B cell (primary cell): ENCODE data around the gene VASH1. TPM values are rescaled to one million over a fixed set of nuclear protein-coding genes. Genes with fewer than 3 reads are reported as not detected.

Experiments
- ATAC-seq: fragments of 200-7000 bp; cut with Tn5 transposase; one replicate; pipeline ENCODE4 v1.10.0; 2021; ENCODE audit warnings: low read depth, mild to moderate bottlenecking, moderate number of reproducible peaks, moderate library complexity
- CTCF ChIA-PET: fragments of 350-600 bp; sonication (Branson Sonifier 250); formaldehyde crosslinking; loops from one replicate; lab custom pipeline; 2021; ENCODE audit warnings: antibody characterized with exemption, inconsistent platforms; lab: Charles Lee
- POLR2A ChIA-PET: fragments of 350-600 bp; sonication (Branson Sonifier 250); formaldehyde crosslinking; loops from one replicate; lab custom pipeline; 2021; ENCODE audit warnings: antibody characterized with exemption; lab: Charles Lee
- DNase-seq: peaks from one replicate; pipeline ENCODE4 v3.0.0; 2013
- H2AFZ ChIP-seq: 2 replicates; pipeline ENCODE4 v1.6.1; 2012; ENCODE audit warnings: mild to moderate bottlenecking, low read depth, low read length; ENCODE audit not compliant: insufficient read depth, poor library complexity, severe bottlenecking
- H3K27ac ChIP-seq, 2 donors: 1 replicate in 1 of 2; 2 replicates in 1 of 2; pipeline ENCODE4 v1.5.1; 2012 to 2013; ENCODE audit warnings: low read length in 2 of 2, mild to moderate bottlenecking in 2 of 2, moderate library complexity in 1 of 2
- H3K27me3 ChIP-seq, 4 experiments: fragments of 200-600 bp in 1 of 4; sonication (generic) in 1 of 4; replicated peaks in 1 of 4; 1 replicate in 2 of 4; 2 replicates in 2 of 4; pipeline versions ENCODE4 v1.6.1 to v1.7.0; 2013 to 2016; ENCODE audit warnings: low read length in 3 of 4, mild to moderate bottlenecking in 2 of 4, mixed read lengths in 1 of 4, moderate library complexity in 1 of 4; ENCODE audit not compliant: insufficient read depth in 4 of 4, control insufficient read depth in 3 of 4; ENCODE audit errors: control extremely low read depth in 1 of 4
- H3K36me3 ChIP-seq, 2 experiments: replicated peaks in 1 of 2; 1 replicate in 1 of 2; 2 replicates in 1 of 2; pipeline versions ENCODE4 v1.6.1 to v1.7.1; 2013; ENCODE audit warnings: low read length in 1 of 2; ENCODE audit not compliant: insufficient read depth in 2 of 2, control insufficient read depth in 1 of 2; ENCODE audit errors: control extremely low read depth in 1 of 2, extremely low read depth in 1 of 2
- H3K4me1 ChIP-seq, 2 donors: fragments of 200-600 bp in 1 of 2; sonication (generic) in 1 of 2; 1 replicate in 1 of 2; 2 replicates in 1 of 2; pipeline versions ENCODE4 v1.5.1 to v1.6.1; 2013 to 2017; ENCODE audit warnings: low read length in 2 of 2; ENCODE audit not compliant: control insufficient read depth in 2 of 2, insufficient read depth in 2 of 2
- H3K4me2 ChIP-seq: replicated peaks from 2 replicates; pipeline ENCODE3; 2012; ENCODE audit warnings: mild to moderate bottlenecking, low read depth, low read length; ENCODE audit not compliant: poor library complexity, severe bottlenecking
- H3K4me3 ChIP-seq, 5 experiments: fragments of 200-600 bp in 1 of 5; sonication (generic) in 1 of 5; 1 replicate in 3 of 5; 2 replicates in 2 of 5; pipeline versions ENCODE4 v1.5.1 to v1.7.0; 2011 to 2016; ENCODE audit warnings: low read length in 4 of 5, mild to moderate bottlenecking in 4 of 5, low read depth in 2 of 5, control low read depth in 1 of 5, moderate library complexity in 1 of 5; ENCODE audit not compliant: insufficient read depth in 1 of 5; ENCODE audit errors: control extremely low read depth in 1 of 5, extremely low read depth in 1 of 5
- H3K79me2 ChIP-seq: fragments of 200-600 bp; sonication (generic); one replicate; pipeline ENCODE4 v1.6.0; 2016; ENCODE audit warnings: low read length; ENCODE audit not compliant: control insufficient read depth, insufficient read depth
- H3K9ac ChIP-seq: fragments of 200-600 bp; sonication (generic); 2 replicates; pipeline ENCODE4 v1.6.1; 2017; ENCODE audit warnings: mild to moderate bottlenecking, low read length, moderate library complexity
- H3K9me3 ChIP-seq, 3 donors: one replicate each; pipeline versions ENCODE4 v1.6.1 to v1.7.1; 2013; ENCODE audit warnings: low read length in 2 of 3; ENCODE audit not compliant: control insufficient read depth in 2 of 3, insufficient read depth in 1 of 3; ENCODE audit errors: control extremely low read depth in 1 of 3
- H4K20me1 ChIP-seq: 2 replicates; pipeline ENCODE4 v1.6.0; 2012; ENCODE audit warnings: mild to moderate bottlenecking, low read length; ENCODE audit not compliant: insufficient read depth, control insufficient read depth, poor library complexity, severe bottlenecking
- H3K27ac Mint-ChIP-seq: one replicate; pipeline ENCODE4 v1.8.0; 2021; ENCODE audit warnings: mixed read lengths
- H3K27me3 Mint-ChIP-seq: one replicate; pipeline ENCODE4 v1.8.0; 2021; ENCODE audit warnings: mixed read lengths
- H3K4me1 Mint-ChIP-seq: one replicate; pipeline ENCODE4 v1.8.0; 2021; ENCODE audit warnings: mixed read lengths
- H3K4me3 Mint-ChIP-seq: one replicate; pipeline ENCODE4 v1.8.0; 2021; ENCODE audit warnings: mixed read lengths
- H3K9me3 Mint-ChIP-seq: one replicate; pipeline ENCODE4 v1.8.0; 2022; ENCODE audit warnings: mixed read lengths; ENCODE audit not compliant: insufficient read depth
- EZH2 ChIP-seq: IDR thresholded peaks from 2 replicates; pipeline ENCODE4 v1.6.1; 2012; ENCODE audit warnings: borderline replicate concordance, low read depth, mild to moderate bottlenecking, moderate library complexity, low read length; ENCODE audit not compliant: insufficient read depth, poor library complexity, severe bottlenecking
- WGBS: methylation state at CpG from one replicate; pipeline ENCODE4 v1.1.5; 2013; ENCODE audit warnings: missing lambda C conversion rate; ENCODE audit not compliant: insufficient coverage; 5-methylcytosine and 5-hydroxymethylcytosine counted together
- intact Hi-C: fragments of 100-400 bp; cut with micrococcal nuclease; formaldehyde crosslinking; loops from one replicate; pipeline ENCODE4 v1.10.0; 2022
- polyA plus RNA-seq: library from polyadenylated mRNA; depleted of rRNA; stranded (reverse); fragments of >200 nt; gene quantifications from 2 replicates; pipeline ENCODE4 v1.2.3, GENCODE V29; 2012
- total RNA-seq, 2 donors: library from RNA; stranded (reverse); fragments of 120-200 nt in 1 of 2; gene quantifications; 1 replicate in 1 of 2; 2 replicates in 1 of 2; pipeline versions ENCODE4 v1.2.3 to v1.2.4, GENCODE V29; 2013 to 2022
- TF ChIP-seq, protein P1 (sequence below): fragments of 200-600 bp; IDR thresholded peaks from one replicate; pipeline ENCODE4 v1.8.0; 2022; ENCODE audit warnings: antibody characterized with exemption, mild to moderate bottlenecking

Gene VASH1
- total and polyA plus RNA-seq, 2 donors (not counting 1 experiment from before 2014, with no cell fraction given): 0.60 to 2.7 TPM

DNA sequence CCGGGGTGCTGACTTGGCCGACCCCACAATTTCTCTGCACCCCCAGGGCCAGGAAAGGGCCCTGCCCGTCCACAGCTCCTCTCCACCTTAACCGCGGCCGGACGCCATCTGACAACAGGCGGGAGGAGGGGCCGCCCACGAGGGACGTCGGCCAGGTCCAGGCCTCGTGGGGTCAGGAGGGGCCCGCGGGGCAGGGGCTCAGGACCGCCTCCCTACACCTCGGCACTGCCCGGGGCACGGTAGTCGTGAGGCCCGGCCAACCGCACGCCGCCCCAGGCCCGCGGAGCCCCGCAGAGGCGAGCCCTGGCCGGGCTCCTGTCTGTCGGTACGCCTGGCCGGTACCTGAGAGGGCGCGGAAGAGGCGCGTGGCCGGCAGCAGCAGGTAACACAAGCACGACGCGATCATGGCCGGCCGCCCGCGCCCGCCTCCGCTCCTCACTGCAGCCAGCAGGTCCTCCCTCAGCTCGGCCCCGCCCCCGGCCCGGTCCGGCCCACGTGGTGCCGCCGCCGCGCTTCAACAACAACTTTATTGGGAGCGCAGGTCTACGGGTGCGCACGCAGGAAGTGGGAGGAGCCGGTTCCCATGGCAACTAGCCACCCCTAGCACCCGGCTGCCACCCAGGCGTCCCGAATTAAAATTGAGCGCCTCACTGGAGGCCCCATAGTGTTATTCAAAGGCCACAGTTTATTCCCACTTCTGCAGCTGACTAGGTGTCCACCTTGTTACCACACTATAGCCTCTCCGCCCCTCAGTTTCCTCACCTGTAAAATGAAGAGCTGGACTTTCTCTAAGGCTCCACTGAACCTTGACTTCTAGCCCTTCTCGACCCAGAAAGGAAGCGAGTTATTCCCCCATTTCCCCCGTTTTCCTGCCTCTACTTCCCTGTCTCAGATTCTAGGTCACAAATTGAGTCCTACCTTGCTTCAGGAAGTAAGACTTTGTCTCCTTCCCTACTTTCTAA, 51.4 kb downstream of the VASH1 start, which contains the start of gene ANGEL1:
ANGEL1 (minus strand) TSS at position 461 of the 962 bp plus-strand sequence; CDS start at position 406, 55 bp downstream.
- H3K27me3 Mint-ChIP-seq: no peaks in the 10 kb centered on the region
- no peaks in the 10 kb centered on the region for H3K9me3 Mint-ChIP-seq
- ATAC-seq: peak; percentile 95

More for the DNA sequence above, 51.4 kb downstream of the VASH1 start, which contains the start of gene ANGEL1:
- peak within 1 kb of the TSS; percentile 31 to 79 (median 72) for H3K4me3 ChIP-seq
- ChIA-PET POLR2A (interaction anchor here (0.7 to 1.6 kb wide), 3 partner anchors 9 to 134 kb away, joined by 3 read pairs; no protein-coding TSS in a partner anchor), CTCF (interaction anchor here (0.6 to 3.4 kb wide), 6 partner anchors 28 to 762 kb away, joined by 3 to 26 read pairs (median 4); no protein-coding TSS in a partner anchor)
- no peak for TF ChIP-seq EZH2
- TF ChIP-seq, protein P1, sequence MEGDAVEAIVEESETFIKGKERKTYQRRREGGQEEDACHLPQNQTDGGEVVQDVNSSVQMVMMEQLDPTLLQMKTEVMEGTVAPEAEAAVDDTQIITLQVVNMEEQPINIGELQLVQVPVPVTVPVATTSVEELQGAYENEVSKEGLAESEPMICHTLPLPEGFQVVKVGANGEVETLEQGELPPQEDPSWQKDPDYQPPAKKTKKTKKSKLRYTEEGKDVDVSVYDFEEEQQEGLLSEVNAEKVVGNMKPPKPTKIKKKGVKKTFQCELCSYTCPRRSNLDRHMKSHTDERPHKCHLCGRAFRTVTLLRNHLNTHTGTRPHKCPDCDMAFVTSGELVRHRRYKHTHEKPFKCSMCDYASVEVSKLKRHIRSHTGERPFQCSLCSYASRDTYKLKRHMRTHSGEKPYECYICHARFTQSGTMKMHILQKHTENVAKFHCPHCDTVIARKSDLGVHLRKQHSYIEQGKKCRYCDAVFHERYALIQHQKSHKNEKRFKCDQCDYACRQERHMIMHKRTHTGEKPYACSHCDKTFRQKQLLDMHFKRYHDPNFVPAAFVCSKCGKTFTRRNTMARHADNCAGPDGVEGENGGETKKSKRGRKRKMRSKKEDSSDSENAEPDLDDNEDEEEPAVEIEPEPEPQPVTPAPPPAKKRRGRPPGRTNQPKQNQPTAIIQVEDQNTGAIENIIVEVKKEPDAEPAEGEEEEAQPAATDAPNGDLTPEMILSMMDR: no peak
- H3K36me3 ChIP-seq: peaks cover 0 to 12% of the 10 kb centered on the region in 2 experiments
- H3K4me1 Mint-ChIP-seq: peaks cover 28% of the 10 kb centered on the region
- peak; percentile 99 for DNase-seq
- H3K9me3 ChIP-seq: no peaks in the 10 kb centered on the region
- H3K4me3 Mint-ChIP-seq: peak within 1 kb of the TSS; percentile 90
- H3K4me1 ChIP-seq: peaks cover 20 to 25% of the 10 kb centered on the region in 2 donors
- H2AFZ ChIP-seq: peak within 1 kb of the TSS; percentile 96
- WGBS: 3% methylated on average over 69 of the region's 69 CpGs
- H3K27ac ChIP-seq: peak within 1 kb of the TSS; percentile 65 to 84
- peaks cover 25% of the 10 kb centered on the region for H3K79me2 ChIP-seq
- peak within 1 kb of the TSS; percentile 87 for H3K4me2 ChIP-seq
- intact Hi-C loops: loop anchor here (1.0 to 10.0 kb wide), 7 partner anchors 50 to 802 kb away; partner anchors contain the start of genes CIPC, SPTLC2, VASH1 and VIPAS39
- H4K20me1 ChIP-seq: peaks cover 10% of the 10 kb centered on the region
- peak within 1 kb of the TSS; percentile 99 for H3K27ac Mint-ChIP-seq
- peak within 1 kb of the TSS; percentile 81 for H3K9ac ChIP-seq
- H3K27me3 ChIP-seq: peaks cover 0 to 8% (median 3%) of the 10 kb centered on the region in 4 experiments
